HPDE6-E6E7 (cell line): ENCODE data around the gene SLC17A6.

ENCODE experiments used
- DNase-seq: peaks from one replicate; pipeline ENCODE4 v3.0.0; 2011; ENCODE audit warnings: missing footprints; ENCODE audit errors: extremely low spot score

Gene SLC17A6

DNA sequence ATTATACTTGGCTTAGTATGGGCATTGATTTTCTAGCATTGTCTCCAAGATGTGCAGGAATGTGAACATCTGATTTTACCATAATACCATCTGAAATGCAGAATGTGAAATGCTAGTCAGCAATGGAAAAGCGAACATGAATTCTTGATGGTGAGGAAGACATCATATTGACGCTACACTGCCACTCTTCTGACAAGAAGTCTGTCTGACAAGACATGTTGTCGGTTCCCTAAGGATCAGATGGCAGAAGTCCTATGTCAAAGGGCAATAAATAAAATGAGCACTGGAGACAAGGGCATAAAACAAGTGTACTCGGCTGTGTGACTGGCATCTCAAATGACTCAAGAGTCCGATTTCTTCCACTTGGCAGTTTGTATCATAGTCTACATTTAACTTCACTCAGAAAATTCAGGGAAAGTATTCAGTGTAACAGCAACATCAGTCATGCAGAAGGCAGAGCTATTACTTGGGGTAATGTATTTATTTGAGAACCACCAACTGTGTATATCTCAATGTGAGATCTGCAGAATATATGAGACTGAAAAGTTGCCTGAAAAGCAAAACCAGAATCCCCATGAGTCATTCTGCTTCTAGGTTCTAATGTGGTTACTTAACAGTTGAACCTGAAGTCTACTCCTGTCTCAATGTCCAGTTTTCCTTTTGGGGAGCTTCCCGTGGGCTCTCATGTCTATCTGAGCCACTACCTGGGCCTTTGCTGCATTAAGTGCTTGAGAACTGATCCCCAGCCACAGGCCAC, 51.5 kb downstream of the SLC17A6 start:
- no peak for DNase-seq

DNA sequence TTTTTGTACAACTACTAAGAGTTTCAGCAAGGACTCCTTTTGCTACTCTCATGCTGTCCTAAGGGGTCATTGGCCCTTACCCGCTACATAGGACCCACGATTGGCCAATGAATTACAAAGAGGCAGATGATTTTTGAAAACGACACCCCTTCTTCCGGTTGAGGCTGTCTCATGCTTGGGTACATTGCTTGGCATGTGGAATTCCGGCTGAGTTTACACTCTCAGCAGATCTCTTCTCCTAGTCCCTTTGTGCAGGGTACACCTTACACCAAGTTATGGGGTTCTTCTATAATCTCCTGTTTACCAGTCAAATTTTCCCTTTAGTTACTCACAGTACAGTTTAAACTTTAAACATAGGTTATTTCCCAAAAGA, 52.1 kb downstream of the SLC17A6 start:
- no peak for DNase-seq

DNA sequence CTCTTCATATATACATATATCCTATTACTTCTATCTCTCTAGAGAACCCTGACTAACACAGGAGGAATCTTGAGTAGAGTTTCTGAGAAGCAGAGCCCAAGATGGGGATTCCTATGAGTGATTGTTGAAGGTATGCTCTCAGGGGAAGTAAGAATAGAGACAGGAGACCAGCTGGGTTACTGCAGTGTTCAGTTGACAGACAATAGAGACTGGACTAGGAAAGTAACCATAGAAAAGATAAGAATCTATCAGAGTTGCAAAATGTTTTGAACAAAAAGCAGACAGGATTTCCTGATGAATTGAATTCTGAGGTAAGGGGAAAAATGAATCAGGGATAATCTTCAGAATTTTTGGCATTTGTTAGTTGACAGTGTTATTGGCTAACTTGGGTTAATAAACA, 54.4 kb downstream of the SLC17A6 start:
- DNase-seq, result no peak

DNA sequence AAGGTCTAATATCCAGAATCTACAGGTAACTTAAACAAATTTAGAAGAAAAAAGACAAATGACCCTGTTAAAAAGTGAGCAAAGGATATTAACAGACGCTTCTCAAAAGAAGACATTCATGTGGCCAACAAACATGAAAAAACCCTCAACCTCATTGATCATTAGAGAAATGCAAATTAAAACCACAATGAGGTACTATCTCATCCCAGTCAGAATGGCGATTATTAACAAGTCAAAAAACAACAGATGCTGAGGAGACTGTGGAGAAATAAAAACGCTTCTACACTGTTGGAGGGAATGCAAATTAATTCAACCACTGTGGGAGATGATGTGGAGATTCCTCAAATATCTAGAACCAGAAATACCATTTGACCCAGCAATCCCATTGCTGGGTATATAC, 67.2 kb downstream of the SLC17A6 start:
- DNase-seq, result no peak

DNA sequence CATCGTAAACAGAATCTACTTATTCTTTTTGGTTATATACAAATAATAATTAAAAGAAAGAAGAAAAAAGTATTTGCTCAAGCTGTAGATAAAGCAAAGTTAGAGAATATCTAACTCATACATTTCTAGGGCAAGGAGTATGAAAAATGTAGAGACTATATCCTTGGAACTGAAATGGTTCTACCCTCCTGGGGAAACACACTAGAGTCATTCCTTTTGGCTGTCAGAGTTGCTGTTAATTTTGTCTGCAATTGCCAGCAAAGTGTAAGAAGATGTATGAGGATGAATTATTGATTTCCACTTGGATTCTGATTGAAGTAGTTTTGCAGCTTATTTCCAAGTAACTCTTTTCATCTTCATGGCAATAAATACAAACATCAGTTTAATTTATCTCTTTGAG, 69.1 kb downstream of the SLC17A6 start:
- DNase-seq, result no peak

DNA sequence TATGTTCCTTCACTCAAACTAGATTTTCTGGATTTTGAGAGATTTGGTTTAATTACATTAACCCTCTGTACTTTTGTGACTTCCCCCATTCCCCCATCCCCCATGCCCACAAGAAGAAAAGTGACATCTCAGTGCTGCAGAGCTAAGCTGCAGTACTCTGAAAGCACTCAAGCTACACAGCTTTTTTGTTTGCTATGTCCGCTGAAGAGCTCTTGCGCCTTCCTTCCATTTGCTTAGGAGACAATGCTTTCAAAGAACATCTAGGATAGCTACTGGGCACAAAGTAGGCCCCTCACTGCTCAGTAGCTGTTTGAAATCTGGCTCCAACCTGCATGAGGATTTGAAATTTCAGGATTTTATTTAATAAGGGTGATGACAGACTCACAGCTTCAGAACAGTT, 69.7 kb downstream of the SLC17A6 start:
- no peak for DNase-seq

DNA sequence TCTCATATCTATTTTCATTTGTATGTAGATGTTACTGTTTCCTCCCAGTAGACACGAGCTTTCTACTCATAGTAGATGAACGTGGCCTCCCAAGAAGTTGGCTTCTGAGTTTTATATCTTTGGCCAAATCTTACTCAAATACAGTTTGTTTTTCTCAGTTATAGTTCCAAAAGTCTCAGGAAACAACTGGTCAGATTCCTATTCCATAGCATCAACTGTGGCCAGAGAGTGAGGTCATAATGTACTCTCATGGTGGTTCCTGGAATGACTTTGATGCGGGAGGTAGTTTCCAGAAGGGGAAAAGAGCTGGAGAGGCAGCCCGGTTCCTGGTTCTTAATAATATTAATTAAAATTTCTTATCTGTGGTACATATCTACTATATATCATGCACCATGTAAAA, 77.3 kb downstream of the SLC17A6 start:
- DNase-seq, result no peak

DNA sequence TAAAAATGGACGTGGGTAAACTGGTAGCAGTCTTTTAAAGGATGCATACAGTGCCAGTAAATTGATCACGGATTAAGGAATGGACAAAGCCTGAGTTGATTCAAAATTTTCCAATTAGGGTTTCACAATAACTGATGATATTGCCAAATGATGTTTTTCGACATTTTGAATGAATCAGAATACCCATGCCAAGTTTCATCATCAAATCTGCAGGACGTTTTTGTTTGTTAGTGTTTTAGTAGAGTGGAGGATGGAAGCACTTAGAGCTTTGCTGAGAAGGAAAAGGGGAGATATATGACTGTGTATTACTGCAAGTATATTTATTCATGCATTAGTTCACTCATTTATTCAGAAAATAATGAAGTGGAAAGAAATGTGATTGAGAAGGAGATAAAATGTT, 78.3 kb downstream of the SLC17A6 start:
- DNase-seq, result no peak

DNA sequence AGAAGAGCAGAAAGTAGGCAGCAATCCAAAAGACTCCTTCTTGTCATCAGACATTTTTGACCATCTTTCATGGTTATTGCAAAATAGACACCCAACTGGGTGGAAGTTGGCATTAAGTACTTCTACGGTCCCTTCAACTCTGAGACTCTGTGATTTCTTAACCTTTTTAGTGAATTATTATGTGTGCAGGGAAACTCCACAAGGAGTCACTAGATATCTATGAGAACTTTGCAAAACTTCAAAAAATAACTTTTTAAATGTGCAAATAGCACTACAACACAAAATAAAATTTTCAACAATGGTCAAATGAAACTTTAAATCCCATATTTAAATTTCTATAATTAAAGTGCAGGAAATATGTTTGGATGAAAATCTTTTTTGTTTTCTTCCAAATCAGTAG, 88.7 kb downstream of the SLC17A6 start:
- DNase-seq, result no peak
